IMR-90 (cell line): Measurements from ENCODE around the gene CTNND2.

Experiments used
- BHLHE40 ChIP-seq: fragments of 150-350 bp; IDR thresholded peaks from 2 replicates; pipeline ENCODE4 v1.6.1; 2016; ENCODE audit warnings: mild to moderate bottlenecking, low read depth, low read length
- CTCF ChIP-seq: conservative IDR thresholded peaks from 2 replicates; pipeline ENCODE4 v1.5.1; 2012; ENCODE audit warnings: mild to moderate bottlenecking, low read depth, low read length, improper control_type of control experiment
- MAFK ChIP-seq: IDR thresholded peaks from 2 replicates; pipeline ENCODE4 v1.6.1; 2012; ENCODE audit warnings: low read depth, low read length, improper control_type of control experiment
- POLR2A ChIP-seq: IDR thresholded peaks from 2 replicates; pipeline ENCODE4 v1.6.1; 2012; ENCODE audit warnings: mild to moderate bottlenecking, low read depth, low read length
- RAD21 ChIP-seq: IDR thresholded peaks from 2 replicates; pipeline ENCODE4 v1.6.1; 2012; ENCODE audit warnings: low read length, improper control_type of control experiment
- SMC3 ChIP-seq: fragments of 150-350 bp; IDR thresholded peaks from 2 replicates; pipeline ENCODE4 v1.6.1; 2016; ENCODE audit warnings: low read depth, mild to moderate bottlenecking, antibody characterized with exemption, low read length, moderate library complexity
- TF ChIP-seq, protein P1 (sequence below): fragments of 150-350 bp; IDR thresholded peaks from 2 replicates; pipeline ENCODE4 v1.6.1; 2016; ENCODE audit warnings: low read depth, mild to moderate bottlenecking, low read length, moderate library complexity, borderline replicate concordance

DNA sequence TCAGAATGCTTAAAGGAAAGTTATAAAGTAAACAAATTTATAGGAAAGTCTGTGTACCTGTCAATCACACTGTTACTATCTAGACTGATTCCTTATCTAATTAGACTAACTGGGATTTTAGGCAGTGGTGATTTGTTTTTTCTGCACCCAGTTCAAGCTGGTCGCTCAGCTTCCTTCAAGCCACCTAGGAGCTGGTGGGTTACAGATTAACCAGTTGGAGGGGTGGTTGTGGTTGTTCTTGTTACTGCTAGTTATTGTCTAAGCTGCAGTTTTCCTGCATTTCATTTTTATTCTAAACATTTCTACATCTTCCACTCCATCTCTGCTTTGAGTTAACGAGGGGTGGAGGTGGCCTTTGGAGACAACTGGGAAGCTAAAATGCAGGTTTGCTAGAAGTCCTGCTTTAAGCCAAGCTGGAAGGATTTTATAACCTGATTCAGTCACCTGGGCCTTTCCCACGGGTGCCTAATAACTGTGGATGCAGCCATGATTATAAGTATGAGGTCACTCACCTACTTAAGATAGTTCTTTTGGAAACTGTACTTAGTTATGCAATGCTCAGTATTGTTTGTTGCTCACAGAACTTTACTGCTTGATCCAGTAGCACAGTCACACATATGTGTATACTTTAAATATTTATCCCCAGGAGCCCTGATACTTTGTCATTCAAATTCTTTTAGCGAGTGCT is 839.3 kb downstream of the CTNND2 start:
- TF ChIP-seq CTCF (no peak), POLR2A (no peak), BHLHE40 (no peak), SMC3 (no peak), RAD21 (no peak), MAFK (no peak)
- TF ChIP-seq, protein P1, sequence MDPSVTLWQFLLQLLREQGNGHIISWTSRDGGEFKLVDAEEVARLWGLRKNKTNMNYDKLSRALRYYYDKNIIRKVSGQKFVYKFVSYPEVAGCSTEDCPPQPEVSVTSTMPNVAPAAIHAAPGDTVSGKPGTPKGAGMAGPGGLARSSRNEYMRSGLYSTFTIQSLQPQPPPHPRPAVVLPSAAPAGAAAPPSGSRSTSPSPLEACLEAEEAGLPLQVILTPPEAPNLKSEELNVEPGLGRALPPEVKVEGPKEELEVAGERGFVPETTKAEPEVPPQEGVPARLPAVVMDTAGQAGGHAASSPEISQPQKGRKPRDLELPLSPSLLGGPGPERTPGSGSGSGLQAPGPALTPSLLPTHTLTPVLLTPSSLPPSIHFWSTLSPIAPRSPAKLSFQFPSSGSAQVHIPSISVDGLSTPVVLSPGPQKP: no peak
